ENCODE results near the gene KLHL8.
"Not testable (repeated sequence)": the region's sequence is repeated elsewhere in the genome, so short reads cannot be mapped to it uniquely, and the experiment has no call there.

The KLHL8 gene

DNA sequence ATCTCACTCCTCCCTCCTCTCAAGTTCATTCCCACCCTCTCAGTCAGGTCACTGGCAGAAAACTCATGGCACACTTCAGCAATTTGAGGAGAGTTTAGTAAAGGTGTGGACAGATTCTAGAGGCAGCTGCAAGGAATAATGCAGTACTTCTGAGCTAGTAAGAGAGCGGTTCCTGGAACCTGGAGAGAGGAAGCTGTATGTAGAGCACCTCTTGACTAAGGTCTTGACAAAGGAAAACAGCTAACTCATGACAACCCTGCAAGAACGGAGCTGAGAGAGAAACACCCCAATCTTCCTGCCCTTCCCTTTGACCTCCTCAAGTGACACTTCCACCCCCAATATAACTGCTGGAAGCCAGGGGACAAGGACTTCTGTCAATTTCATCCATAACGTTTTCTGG lies 9.6 kb upstream of the KLHL8 start:
- TF ChIP-seq, protein P1, sequence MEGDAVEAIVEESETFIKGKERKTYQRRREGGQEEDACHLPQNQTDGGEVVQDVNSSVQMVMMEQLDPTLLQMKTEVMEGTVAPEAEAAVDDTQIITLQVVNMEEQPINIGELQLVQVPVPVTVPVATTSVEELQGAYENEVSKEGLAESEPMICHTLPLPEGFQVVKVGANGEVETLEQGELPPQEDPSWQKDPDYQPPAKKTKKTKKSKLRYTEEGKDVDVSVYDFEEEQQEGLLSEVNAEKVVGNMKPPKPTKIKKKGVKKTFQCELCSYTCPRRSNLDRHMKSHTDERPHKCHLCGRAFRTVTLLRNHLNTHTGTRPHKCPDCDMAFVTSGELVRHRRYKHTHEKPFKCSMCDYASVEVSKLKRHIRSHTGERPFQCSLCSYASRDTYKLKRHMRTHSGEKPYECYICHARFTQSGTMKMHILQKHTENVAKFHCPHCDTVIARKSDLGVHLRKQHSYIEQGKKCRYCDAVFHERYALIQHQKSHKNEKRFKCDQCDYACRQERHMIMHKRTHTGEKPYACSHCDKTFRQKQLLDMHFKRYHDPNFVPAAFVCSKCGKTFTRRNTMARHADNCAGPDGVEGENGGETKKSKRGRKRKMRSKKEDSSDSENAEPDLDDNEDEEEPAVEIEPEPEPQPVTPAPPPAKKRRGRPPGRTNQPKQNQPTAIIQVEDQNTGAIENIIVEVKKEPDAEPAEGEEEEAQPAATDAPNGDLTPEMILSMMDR (conservative IDR thresholded peaks at IDR 0.05): no peak

DNA sequence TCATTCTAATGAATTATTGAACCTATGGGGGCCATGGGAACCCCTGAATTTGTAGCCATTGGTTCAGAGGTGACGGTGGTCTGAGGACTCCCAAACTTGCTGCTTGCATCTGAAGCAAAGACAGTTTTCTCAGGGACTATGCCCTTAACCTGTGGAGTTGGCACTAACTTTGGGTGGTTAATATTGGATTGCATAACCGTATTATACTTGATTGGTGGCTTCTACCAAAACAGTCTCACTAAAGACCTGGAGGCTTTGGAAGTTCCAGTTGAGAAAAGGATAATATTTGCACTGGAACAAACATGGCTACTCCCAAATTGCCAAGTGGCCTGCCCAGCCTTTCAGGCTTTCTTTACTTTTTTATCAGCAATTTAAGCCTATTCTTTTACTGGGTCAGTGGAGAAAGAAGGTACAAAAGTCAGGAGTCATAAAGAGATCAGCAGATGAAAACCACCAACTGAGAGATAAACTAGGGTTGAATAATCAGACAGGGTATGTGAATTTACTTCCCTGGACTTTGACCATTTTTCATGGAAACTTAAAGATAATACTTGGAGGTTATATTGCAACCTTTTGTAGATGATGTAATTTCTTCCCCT lies 7.9 kb upstream of the KLHL8 start:
- TF ChIP-seq, protein P1 (conservative IDR thresholded peaks at IDR 0.05): no peak

More for the DNA sequence above, 9.6 kb upstream of the KLHL8 start:
- no peak overlapping the region for H3K27ac ChIP-seq

DNA sequence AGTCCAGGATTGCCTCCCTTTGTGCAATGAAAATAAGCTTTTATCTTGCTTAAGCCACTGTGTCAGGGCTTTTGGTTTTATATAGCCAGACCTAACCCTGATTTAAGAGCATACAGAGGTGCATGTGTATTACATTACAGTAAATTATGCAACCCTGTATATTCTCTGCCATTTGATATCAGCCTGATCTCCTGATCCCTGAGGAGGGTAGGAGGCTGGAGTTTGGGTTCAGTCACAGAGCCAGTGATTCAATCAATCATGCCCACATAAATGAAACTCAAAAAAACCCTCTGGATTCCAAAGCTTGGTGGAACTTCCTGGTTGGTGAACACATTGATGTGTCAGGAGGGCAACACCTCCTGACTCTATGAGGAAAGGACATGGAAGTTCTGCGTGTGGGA lies 7.3 kb upstream of the KLHL8 start:
- TF ChIP-seq, protein P1 (conservative IDR thresholded peaks at IDR 0.05): no peak
- H3K27ac ChIP-seq: no peak overlapping the region

More for the DNA sequence above, 7.9 kb upstream of the KLHL8 start:
- H3K27ac ChIP-seq: no peak overlapping the region

DNA sequence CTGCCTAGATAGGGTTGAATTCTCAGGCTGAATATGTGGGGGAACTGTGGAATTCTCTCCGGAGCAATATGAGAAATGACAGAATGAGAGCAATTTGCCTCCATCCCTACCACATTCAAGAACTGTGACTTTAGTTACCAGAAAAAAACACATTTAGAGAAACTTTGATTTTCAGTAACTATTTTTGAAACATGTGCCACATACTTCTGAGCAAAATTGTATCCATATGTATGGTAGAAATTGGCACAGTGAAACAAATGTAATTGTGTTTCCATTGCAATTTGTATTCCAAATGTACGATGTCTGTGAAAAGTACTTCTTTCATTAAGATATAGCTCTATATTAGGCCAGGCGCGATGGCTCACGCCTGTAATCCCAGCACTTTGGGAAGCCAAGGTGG lies 5.5 kb upstream of the KLHL8 start:
- TF ChIP-seq, protein P1 (conservative IDR thresholded peaks at IDR 0.05): no peak

DNA sequence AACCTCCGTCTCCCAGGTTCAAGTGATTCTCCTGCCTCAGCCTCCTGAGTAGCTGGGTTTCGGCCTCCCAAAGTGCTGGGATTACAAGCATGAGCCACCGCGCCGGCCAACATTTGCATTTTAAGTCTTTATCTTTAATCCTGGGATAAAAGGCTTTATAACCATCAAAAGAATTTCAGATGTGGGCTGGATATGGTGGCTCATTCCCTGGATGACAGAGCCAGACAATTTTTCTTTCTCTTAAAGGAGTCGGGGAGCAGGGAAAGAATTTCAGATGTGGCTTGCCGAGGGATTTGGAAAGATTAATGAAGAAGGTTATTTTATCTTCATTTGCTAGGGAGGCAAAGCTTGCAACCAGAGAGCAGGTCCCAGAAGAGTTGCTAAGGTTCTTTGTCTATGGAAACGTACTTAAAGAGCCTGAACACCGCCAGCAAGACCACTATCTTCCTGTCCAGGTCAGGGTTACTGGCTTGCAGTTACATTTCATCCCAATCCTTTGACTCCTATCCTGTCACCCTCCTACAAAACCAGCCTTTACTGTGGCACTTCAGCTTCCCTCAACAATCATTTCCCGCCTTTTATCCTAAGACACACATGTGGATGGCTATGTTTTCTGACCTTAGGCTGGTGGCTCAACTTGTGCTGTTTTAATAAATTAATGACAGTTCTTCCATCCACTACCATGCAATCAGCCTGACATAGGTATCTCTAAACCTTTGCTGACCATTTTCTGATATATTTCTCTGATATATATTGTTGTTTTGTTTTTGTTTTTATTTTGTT lies 3.9 kb upstream of the KLHL8 start:
- no peak overlapping the region for H3K27ac ChIP-seq
- TF ChIP-seq, protein P1 (conservative IDR thresholded peaks at IDR 0.05): no peak

More for the DNA sequence above, 5.5 kb upstream of the KLHL8 start:
- H3K27ac ChIP-seq: no peak overlapping the region

DNA sequence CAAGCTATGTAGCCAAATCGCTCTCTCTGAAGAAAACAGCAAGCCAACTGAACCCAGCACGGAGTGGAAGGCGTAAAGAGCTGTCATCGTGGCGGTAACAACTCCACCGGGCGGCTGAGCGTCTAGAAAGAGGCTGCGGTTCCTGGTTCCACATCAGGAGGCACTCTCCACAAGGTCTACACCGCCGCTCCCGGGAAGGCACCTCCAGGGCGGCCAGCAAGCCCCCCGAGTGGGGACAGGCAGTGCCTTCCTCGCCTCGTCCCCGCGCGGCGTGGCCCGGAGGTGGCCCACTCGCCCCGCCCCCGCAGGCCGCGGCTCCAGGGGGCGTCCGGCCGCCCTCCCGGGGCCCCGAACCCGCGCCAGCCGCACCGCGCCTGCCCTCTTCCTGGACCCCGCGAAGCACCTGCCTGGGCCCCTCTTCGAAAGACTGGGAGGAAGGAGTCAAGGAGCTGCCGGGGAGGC lies 755 bp downstream of the KLHL8 start:
- TF ChIP-seq, protein P1 (conservative IDR thresholded peaks at IDR 0.05): peak; percentile 59
- peak overlapping the region; percentile 90 for H3K27ac ChIP-seq

DNA sequence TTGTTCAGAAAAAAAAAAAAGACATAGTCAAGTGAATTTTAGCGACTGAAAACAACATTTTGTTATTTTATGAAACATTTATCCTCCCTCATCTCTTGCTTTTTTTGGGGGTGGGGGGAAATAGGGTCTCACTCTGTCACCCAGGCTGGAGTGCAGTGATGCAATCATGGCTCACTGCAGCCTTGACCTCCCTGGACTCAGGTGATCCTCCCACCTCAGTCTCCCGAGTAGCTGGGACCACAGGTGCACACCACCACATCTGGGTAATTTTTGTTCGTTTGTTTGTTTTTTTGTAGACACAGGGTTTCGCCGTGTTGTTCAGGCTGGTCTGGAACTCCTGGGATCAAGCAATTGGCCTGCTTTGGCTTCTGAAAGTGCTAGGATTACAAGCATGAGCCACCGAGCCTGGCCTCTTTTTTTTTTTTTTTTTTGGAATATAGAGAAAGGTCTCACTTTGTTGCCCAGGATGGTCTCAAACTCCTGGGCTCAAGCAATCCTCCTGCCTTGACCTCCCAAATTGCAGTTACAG lies 3.1 kb downstream of the KLHL8 start:
- not testable (repeated sequence) for H3K27ac ChIP-seq

Data from VCaP (cell line).